ENCODE measurements around the gene HLX. TPM values are rescaled to one million over a fixed set of nuclear protein-coding genes. Genes with fewer than 3 reads are reported as not detected.

HLX gene
- total and polyA plus RNA-seq, 2 of the 13 experiments (the other 11 are each of a cell fraction or from before 2014, with no cell fraction given) = 0.30 to 0.35 TPM

GRCh38 chr1:220879509-220880361 is 492 bp downstream of the HLX start (continued):
- no peak for TF ChIP-seq ZNF691 (CRISPR knock-in tag; IDR thresholded peaks at IDR 0.05; ENCODE audit: borderline replicate concordance, low read depth)
- no peak for TF ChIP-seq ZNF720 (CRISPR knock-in tag; IDR thresholded peaks at IDR 0.05)
- no peak for TF ChIP-seq PLRG1 (conservative IDR thresholded peaks at IDR 0.05)
- no peak for TF ChIP-seq ZNF18 (CRISPR knock-in tag; IDR thresholded peaks at IDR 0.05; ENCODE audit: insufficient replicate concordance)
- TF ChIP-seq ARNTL (CRISPR knock-in tag; IDR thresholded peaks at IDR 0.05) = no peak
- TF ChIP-seq ZHX2 (IDR thresholded peaks at IDR 0.05; ENCODE audit: low read depth) = no peak
- TF ChIP-seq ZHX2 (CRISPR knock-in tag; IDR thresholded peaks at IDR 0.05; ENCODE audit: borderline replicate concordance) = no peak
- no peak for TF ChIP-seq PRPF4 (IDR thresholded peaks at IDR 0.05; ENCODE audit: low read depth, low read length, poor library complexity, severe bottlenecking)
- TF ChIP-seq LRRFIP1 (CRISPR knock-in tag; conservative IDR thresholded peaks at IDR 0.05) = no peak
- no peak for TF ChIP-seq THYN1 (CRISPR knock-in tag; IDR thresholded peaks at IDR 0.05; ENCODE audit: borderline replicate concordance, low read depth)
- TF ChIP-seq ZNF746 (CRISPR knock-in tag; IDR thresholded peaks at IDR 0.05) = no peak
- no peak for TF ChIP-seq ZBTB14 (CRISPR knock-in tag; IDR thresholded peaks at IDR 0.05)
- no peak for TF ChIP-seq TFE3 (CRISPR knock-in tag; IDR thresholded peaks at IDR 0.05)
- no peak for TF ChIP-seq ZNF781 (CRISPR knock-in tag; IDR thresholded peaks at IDR 0.05; ENCODE audit: borderline replicate concordance, not compliant biosample characterization)

Measured in HepG2 (cell line).